ENCODE results near the gene SPHK2. TPM values are rescaled to one million over a fixed set of nuclear protein-coding genes. Genes with fewer than 3 reads are reported as not detected.

The SPHK2 gene
- polyA plus RNA-seq, 2 of the 4 experiments (the other 2 are of a cell fraction): 6.1 to 18.3 TPM

DNA sequence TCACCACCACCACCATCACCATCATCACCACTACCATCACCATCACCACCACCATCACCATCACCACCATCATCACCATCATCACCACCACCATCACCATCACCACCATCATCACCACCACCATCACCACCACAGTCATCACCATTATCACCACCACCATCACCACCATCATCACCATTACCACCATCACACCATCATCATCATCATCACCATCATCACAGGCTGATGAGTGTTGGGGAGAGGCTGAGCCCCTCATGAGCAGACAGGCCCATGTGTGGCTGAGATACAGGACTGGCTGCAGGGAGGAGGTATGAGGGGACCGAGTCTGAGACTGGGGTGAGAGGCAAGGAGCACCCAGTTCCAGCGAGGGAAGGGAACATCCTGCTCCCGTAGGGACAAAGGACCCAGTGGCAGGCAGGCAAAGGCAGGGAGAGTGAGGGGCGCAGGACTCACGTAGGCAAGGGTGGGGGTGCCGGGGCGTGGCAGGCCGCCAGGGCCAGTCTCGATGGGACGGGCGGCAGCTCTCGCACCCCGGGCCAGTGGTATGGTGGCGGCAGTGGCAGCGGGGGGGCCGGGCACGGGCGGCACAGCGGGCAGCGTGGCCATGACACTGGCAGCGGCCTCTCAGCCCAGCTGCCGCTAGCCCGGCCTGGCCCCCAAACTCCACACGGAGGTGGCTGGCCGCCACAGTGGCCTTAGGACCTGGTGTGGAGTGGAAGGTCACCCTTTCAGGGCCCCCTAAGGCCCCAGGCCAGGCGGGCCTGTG is 50.8 kb downstream of the SPHK2 start:
- Histone ChIP-seq H3K4me2 (no peak overlapping the region), H3K4me3 (no peak overlapping the region), H3K4me1 (peaks cover 3% of the 10 kb centered on the region; the same call in 1 of the 3 replicates), H3K9me3 (no peaks in the 10 kb centered on the region), H3K27ac (no peak overlapping the region)
- no peak for TF ChIP-seq KDM1A (IDR thresholded peaks at IDR 0.05; ENCODE audit: low read depth)
- no peak for TF ChIP-seq KDM5A (IDR thresholded peaks at IDR 0.05)
- TF ChIP-seq CBX2 (IDR thresholded peaks at IDR 0.05; ENCODE audit: borderline replicate concordance, low read depth): no peak
- no peak for TF ChIP-seq PHF8 (IDR thresholded peaks at IDR 0.05; ENCODE audit: borderline replicate concordance, low read depth)
- no peak for TF ChIP-seq ZC3H11A (IDR thresholded peaks at IDR 0.05)
- TF ChIP-seq ZFP36 (IDR thresholded peaks at IDR 0.05; ENCODE audit: borderline replicate concordance, partially characterized antibody): no peak
- TF ChIP-seq FOSL2 (IDR thresholded peaks at IDR 0.05): no peak
- TF ChIP-seq FOSL2 (CRISPR knock-in tag; IDR thresholded peaks at IDR 0.05): no peak
- TF ChIP-seq CEBPB (IDR thresholded peaks at IDR 0.05): no peak
- no peak for TF ChIP-seq HOXB5 (CRISPR knock-in tag; IDR thresholded peaks at IDR 0.05)
- TF ChIP-seq FOSB (CRISPR knock-in tag; IDR thresholded peaks at IDR 0.05): no peak
- TF ChIP-seq, protein P1, sequence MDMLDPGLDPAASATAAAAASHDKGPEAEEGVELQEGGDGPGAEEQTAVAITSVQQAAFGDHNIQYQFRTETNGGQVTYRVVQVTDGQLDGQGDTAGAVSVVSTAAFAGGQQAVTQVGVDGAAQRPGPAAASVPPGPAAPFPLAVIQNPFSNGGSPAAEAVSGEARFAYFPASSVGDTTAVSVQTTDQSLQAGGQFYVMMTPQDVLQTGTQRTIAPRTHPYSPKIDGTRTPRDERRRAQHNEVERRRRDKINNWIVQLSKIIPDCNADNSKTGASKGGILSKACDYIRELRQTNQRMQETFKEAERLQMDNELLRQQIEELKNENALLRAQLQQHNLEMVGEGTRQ (IDR thresholded peaks at IDR 0.05): no peak
- no peak for TF ChIP-seq NPAS2 (CRISPR knock-in tag; IDR thresholded peaks at IDR 0.05; ENCODE audit: borderline replicate concordance)
- no peak for TF ChIP-seq JUNB (IDR thresholded peaks at IDR 0.05)
- no peak for TF ChIP-seq TFCP2L1 (CRISPR knock-in tag; IDR thresholded peaks at IDR 0.05)
- TF ChIP-seq EHMT2 (IDR thresholded peaks at IDR 0.05; ENCODE audit: low read depth): no peak
- TF ChIP-seq ESRRA (IDR thresholded peaks at IDR 0.05; ENCODE audit: borderline replicate concordance, low read length): no peak
- TF ChIP-seq, protein P2, sequence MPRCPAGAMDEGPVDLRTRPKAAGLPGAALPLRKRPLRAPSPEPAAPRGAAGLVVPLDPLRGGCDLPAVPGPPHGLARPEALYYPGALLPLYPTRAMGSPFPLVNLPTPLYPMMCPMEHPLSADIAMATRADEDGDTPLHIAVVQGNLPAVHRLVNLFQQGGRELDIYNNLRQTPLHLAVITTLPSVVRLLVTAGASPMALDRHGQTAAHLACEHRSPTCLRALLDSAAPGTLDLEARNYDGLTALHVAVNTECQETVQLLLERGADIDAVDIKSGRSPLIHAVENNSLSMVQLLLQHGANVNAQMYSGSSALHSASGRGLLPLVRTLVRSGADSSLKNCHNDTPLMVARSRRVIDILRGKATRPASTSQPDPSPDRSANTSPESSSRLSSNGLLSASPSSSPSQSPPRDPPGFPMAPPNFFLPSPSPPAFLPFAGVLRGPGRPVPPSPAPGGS (IDR thresholded peaks at IDR 0.05): no peak
- DNase-seq (ENCODE audit: low read depth in 1 of 2, low spot score in 1 of 2) (no peak), ATAC-seq (no peak), FAIRE-seq (no peak)
- ChIA-PET POLR2A (no interaction called here), CTCF (interaction anchor here (1.5 kb wide), 1 partner anchor 26 kb away, joined by 4 read pairs; no protein-coding TSS in a partner anchor)
- WGBS (ENCODE audit: missing lambda C conversion rate): 88% methylated on average over 26 of the region's 26 CpGs

DNA sequence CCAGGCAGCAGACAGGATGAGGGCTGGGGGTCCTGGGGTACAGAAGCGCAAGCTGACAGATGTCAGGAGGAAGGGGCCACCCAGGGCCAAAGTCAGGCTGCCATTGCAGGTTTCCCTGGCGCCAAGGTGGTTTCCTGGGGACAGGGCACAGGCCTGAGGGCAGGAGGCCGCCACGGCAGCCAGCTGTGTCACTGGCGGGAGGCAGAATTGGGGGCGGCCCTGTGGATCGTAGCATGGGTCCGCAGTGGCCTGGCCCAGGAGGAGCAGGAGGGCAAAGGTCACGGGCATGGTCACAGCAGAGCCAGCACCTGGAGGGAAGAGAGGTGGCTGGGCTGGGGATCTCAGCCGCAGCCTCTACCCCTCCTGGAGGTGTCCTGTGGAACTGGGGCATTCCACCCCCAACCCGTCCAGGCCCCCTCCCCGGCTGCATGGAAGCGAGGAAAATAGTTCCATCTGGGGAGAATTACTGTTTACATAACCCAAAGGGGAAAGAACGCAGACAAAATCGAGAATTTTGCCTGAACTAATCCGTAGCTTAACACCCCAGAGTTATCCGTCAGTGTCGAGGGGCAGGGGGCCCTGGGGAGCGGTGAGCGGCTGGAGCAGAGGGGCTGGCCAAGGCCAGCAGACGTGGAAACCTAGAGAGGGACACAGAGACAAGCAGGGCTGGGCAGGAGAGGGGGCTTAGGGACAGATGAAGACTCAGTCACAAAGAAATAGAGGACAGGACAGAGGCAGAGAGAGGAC is 51.6 kb downstream of the SPHK2 start:
- POLR2A ChIA-PET: no interaction called here
- TF ChIP-seq MAX (IDR thresholded peaks at IDR 0.05) (no peak), HOXA7 (CRISPR knock-in tag; IDR thresholded peaks at IDR 0.05) (no peak), RFX5 (IDR thresholded peaks at IDR 0.05) (no peak), NR3C1 (IDR thresholded peaks at IDR 0.05) (no peak), FOSB (CRISPR knock-in tag; IDR thresholded peaks at IDR 0.05) (no peak), ZFP36 (IDR thresholded peaks at IDR 0.05; ENCODE audit: borderline replicate concordance, partially characterized antibody) (no peak), GATA3 (IDR thresholded peaks at IDR 0.05; ENCODE audit: borderline replicate concordance) (no peak), CEBPB (IDR thresholded peaks at IDR 0.05) (no peak), RCOR1 (IDR thresholded peaks at IDR 0.05; ENCODE audit: low read depth, low read length) (no peak)
- TF ChIP-seq, protein P3, sequence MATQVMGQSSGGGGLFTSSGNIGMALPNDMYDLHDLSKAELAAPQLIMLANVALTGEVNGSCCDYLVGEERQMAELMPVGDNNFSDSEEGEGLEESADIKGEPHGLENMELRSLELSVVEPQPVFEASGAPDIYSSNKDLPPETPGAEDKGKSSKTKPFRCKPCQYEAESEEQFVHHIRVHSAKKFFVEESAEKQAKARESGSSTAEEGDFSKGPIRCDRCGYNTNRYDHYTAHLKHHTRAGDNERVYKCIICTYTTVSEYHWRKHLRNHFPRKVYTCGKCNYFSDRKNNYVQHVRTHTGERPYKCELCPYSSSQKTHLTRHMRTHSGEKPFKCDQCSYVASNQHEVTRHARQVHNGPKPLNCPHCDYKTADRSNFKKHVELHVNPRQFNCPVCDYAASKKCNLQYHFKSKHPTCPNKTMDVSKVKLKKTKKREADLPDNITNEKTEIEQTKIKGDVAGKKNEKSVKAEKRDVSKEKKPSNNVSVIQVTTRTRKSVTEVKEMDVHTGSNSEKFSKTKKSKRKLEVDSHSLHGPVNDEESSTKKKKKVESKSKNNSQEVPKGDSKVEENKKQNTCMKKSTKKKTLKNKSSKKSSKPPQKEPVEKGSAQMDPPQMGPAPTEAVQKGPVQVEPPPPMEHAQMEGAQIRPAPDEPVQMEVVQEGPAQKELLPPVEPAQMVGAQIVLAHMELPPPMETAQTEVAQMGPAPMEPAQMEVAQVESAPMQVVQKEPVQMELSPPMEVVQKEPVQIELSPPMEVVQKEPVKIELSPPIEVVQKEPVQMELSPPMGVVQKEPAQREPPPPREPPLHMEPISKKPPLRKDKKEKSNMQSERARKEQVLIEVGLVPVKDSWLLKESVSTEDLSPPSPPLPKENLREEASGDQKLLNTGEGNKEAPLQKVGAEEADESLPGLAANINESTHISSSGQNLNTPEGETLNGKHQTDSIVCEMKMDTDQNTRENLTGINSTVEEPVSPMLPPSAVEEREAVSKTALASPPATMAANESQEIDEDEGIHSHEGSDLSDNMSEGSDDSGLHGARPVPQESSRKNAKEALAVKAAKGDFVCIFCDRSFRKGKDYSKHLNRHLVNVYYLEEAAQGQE (IDR thresholded peaks at IDR 0.05): no peak
- TF ChIP-seq, protein P4, sequence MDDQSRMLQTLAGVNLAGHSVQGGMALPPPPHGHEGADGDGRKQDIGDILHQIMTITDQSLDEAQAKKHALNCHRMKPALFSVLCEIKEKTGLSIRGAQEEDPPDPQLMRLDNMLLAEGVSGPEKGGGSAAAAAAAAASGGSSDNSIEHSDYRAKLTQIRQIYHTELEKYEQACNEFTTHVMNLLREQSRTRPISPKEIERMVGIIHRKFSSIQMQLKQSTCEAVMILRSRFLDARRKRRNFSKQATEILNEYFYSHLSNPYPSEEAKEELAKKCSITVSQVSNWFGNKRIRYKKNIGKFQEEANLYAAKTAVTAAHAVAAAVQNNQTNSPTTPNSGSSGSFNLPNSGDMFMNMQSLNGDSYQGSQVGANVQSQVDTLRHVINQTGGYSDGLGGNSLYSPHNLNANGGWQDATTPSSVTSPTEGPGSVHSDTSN (IDR thresholded peaks at IDR 0.05): no peak
- DNase-seq (ENCODE audit: low read depth in 1 of 2, low spot score in 1 of 2) (no peak), ATAC-seq (no peak), FAIRE-seq (no peak)
- H3K9me3 ChIP-seq: no peaks in the 10 kb centered on the region
- H3K4me2 ChIP-seq: no peak overlapping the region
- WGBS (ENCODE audit: missing lambda C conversion rate): 82% methylated on average over 20 of the region's 21 CpGs
- CTCF ChIA-PET: interaction anchor here (0.6 to 1.9 kb wide), 5 partner anchors 25 to 381 kb away, joined by 3 to 7 read pairs (median 6); partner anchors contain the start of gene CA11
- H3K4me1 ChIP-seq: peaks cover 5% of the 10 kb centered on the region; the same call in 1 of the 3 replicates
- H3K27ac ChIP-seq: no peak overlapping the region
- H3K4me3 ChIP-seq: no peak overlapping the region

Measured in A549 (cell line).